ENCODE measurements around the gene USE1. TPM values are rescaled to one million over a fixed set of nuclear protein-coding genes. Genes with fewer than 3 reads are reported as not detected.

The USE1 gene
- total RNA-seq, 3 donors from 2014 or later, result 15.5 to 29.0 (median 27.5) TPM

- no peaks in the 10 kb centered on the region for H3K36me3 ChIP-seq
- intact Hi-C loops (cut with DNase I; ENCODE audit: low total_unique reads), result no loop called here
- no peaks in the 10 kb centered on the region for H3K4me1 ChIP-seq
- H3K27ac ChIP-seq, result no peak overlapping the region
- H3K9me3 ChIP-seq, result peaks cover 6 to 11% of the 10 kb centered on the region in 2 donors
- no peak overlapping the region for H3K4me3 ChIP-seq
- TF ChIP-seq POLR2AphosphoS5 (IDR thresholded peaks at IDR 0.05), result no peak
- TF ChIP-seq POLR2A (IDR thresholded peaks at IDR 0.05), result no peak
- TF ChIP-seq CTCF (IDR thresholded peaks at IDR 0.05), result no peak
- no peaks in the 10 kb centered on the region for H3K27me3 ChIP-seq
- DNase-seq (ENCODE audit: low spot score in 2 of 2), result no peak
Observed at GRCh38 chr19:17255150-17255621, 40.0 kb downstream of the USE1 start.

- intact Hi-C loops (cut with DNase I; ENCODE audit: low total_unique reads), result no loop called here
Observed at GRCh38 chr19:17256130-17256529, 41.0 kb downstream of the USE1 start.

GRCh38 chr19:17259118-17259780 is 44.1 kb downstream of the USE1 start:
- intact Hi-C loops (cut with DNase I; ENCODE audit: low total_unique reads), result no loop called here
- H3K4me1 ChIP-seq, result no peaks in the 10 kb centered on the region
- no peak overlapping the region for H3K4me3 ChIP-seq

More at GRCh38 chr19:17256130-17256529, 41.0 kb downstream of the USE1 start:
- H3K27me3 ChIP-seq, result no peaks in the 10 kb centered on the region
- no peak overlapping the region for H3K4me3 ChIP-seq
- H3K36me3 ChIP-seq, result no peaks in the 10 kb centered on the region
- DNase-seq (ENCODE audit: low spot score in 2 of 2), result no peak
- no peaks in the 10 kb centered on the region for H3K4me1 ChIP-seq
- peaks cover 6 to 11% of the 10 kb centered on the region in 2 donors for H3K9me3 ChIP-seq
- TF ChIP-seq POLR2AphosphoS5 (IDR thresholded peaks at IDR 0.05), result no peak
- no peak for TF ChIP-seq CTCF (IDR thresholded peaks at IDR 0.05)
- no peak for TF ChIP-seq POLR2A (IDR thresholded peaks at IDR 0.05)
- H3K27ac ChIP-seq, result no peak overlapping the region

GRCh38 chr19:17259934-17260333 is 44.8 kb downstream of the USE1 start:
- Histone ChIP-seq H3K4me3 (no peak overlapping the region), H3K4me1 (no peaks in the 10 kb centered on the region), H3K27ac (no peak overlapping the region), H3K9me3 (peaks cover 6 to 11% of the 10 kb centered on the region in 2 donors), H3K36me3 (no peaks in the 10 kb centered on the region), H3K27me3 (no peaks in the 10 kb centered on the region)
- DNase-seq (ENCODE audit: low spot score in 2 of 2), result no peak
- intact Hi-C loops (cut with DNase I; ENCODE audit: low total_unique reads), result no loop called here
- TF ChIP-seq POLR2A (IDR thresholded peaks at IDR 0.05) (no peak), POLR2AphosphoS5 (IDR thresholded peaks at IDR 0.05) (no peak), CTCF (IDR thresholded peaks at IDR 0.05) (no peak)

More at GRCh38 chr19:17259118-17259780, 44.1 kb downstream of the USE1 start:
- Histone ChIP-seq H3K36me3 (no peaks in the 10 kb centered on the region), H3K27me3 (no peaks in the 10 kb centered on the region), H3K9me3 (peaks cover 6 to 11% of the 10 kb centered on the region in 2 donors), H3K27ac (no peak overlapping the region)
- TF ChIP-seq CTCF (IDR thresholded peaks at IDR 0.05), result no peak
- no peak for TF ChIP-seq POLR2A (IDR thresholded peaks at IDR 0.05)
- TF ChIP-seq POLR2AphosphoS5 (IDR thresholded peaks at IDR 0.05), result no peak
- DNase-seq (ENCODE audit: low spot score in 2 of 2), result no peak

GRCh38 chr19:17260842-17261325 is 45.7 kb downstream of the USE1 start:
- DNase-seq (ENCODE audit: low spot score in 2 of 2), result peak; percentile 69 to 86
- intact Hi-C loops (cut with DNase I; ENCODE audit: low total_unique reads), result no loop called here
- TF ChIP-seq POLR2A (IDR thresholded peaks at IDR 0.05), result no peak
- TF ChIP-seq CTCF (IDR thresholded peaks at IDR 0.05), result peak; percentile 64 to 91 (median 76)
- TF ChIP-seq POLR2AphosphoS5 (IDR thresholded peaks at IDR 0.05), result peak in 1 of 3 donors; percentile 32
- Histone ChIP-seq H3K36me3 (no peaks in the 10 kb centered on the region), H3K4me3 (no peak overlapping the region), H3K9me3 (peaks cover 6 to 11% of the 10 kb centered on the region in 2 donors), H3K27me3 (no peaks in the 10 kb centered on the region), H3K27ac (no peak overlapping the region), H3K4me1 (no peaks in the 10 kb centered on the region)

Data from breast epithelium (tissue), 4 donors.